GM19043 (cell line): ENCODE measurements around the gene FBXL17.

Experiments
- ATAC-seq: cut with Tn5 transposase; IDR thresholded peaks from one replicate; pipeline ENCODE4 v1.9.1; 2021; ENCODE audit warnings: low read depth; ENCODE audit not compliant: unreplicated experiment

FBXL17 gene

GRCh38 chr5:108109059-108109458 is 272.8 kb downstream of the FBXL17 start:
- ATAC-seq = no peak

GRCh38 chr5:108104448-108104847 is 277.4 kb downstream of the FBXL17 start:
- no peak for ATAC-seq

DNA sequence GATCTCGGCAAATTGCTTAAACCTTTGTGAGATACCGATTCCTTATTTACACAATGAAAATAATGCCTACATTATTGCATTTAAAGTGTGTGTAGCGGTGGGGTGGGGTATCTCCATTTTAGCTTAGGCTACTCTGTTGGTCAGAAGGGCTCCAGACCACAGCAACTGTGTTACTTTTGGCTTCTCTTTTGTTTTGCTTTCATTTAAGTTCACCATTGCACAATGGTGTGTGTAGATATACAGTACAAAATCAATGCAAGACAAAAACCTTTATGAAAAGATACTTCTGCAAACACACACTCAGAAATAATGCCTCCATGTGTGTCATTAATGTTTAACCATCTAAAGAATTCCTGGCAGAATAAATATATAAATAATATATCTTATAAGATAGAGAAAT is 279.4 kb downstream of the FBXL17 start:
- no peak for ATAC-seq

DNA sequence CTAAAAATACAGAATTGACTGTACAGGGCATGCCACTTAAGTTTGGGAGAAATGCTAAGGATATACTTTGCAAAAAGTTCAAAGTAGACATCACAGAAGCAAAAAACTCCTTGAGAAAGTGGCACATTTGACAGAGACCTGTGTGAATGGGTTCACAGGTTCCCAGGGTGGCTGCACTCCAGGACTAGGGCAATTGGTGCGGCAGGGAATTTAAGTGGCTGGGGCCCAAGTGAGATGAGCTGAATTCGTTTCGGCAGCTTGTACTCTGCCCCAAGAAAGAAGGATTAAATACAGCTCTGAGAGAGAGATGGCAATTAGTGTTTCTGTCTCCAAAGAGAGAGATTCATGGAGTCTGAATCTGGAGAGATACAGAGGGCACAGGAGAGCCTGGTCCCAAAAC is 280.1 kb downstream of the FBXL17 start:
- no peak for ATAC-seq

GRCh38 chr5:108101130-108101529 is 280.8 kb downstream of the FBXL17 start:
- ATAC-seq = no peak

- ATAC-seq = no peak
Measured at GRCh38 chr5:108094800-108095199, 287.1 kb downstream of the FBXL17 start.

- ATAC-seq = no peak
Measured at GRCh38 chr5:108093186-108093585, 288.7 kb downstream of the FBXL17 start.

GRCh38 chr5:108090946-108091345 is 291.0 kb downstream of the FBXL17 start:
- ATAC-seq = no peak

DNA sequence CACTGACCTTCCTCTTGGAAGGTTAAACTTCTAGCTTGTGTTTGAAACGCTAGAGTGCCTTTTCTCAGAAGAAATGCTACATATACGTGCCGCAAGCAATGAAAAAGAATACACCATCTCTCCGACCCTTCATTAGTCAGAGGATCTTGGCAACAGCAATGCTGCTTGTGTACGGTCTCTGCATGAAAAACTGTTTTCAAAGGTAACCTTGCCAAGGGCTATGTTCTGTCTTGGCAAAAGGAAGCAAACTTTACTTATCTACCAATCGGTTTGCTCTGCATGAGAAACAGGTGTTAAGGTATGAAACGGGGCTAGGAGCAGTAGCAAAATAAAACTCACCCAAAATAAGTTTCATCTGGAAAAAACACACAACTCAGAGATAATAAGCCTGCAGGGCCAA is 297.8 kb downstream of the FBXL17 start:
- ATAC-seq = no peak

GRCh38 chr5:108083232-108083631 is 298.7 kb downstream of the FBXL17 start:
- ATAC-seq = no peak

GRCh38 chr5:108081707-108082106 is 300.2 kb downstream of the FBXL17 start:
- no peak for ATAC-seq

GRCh38 chr5:108079753-108080152 is 302.1 kb downstream of the FBXL17 start:
- no peak for ATAC-seq

GRCh38 chr5:108078882-108079281 is 303.0 kb downstream of the FBXL17 start:
- no peak for ATAC-seq

GRCh38 chr5:108078345-108078744 is 303.6 kb downstream of the FBXL17 start:
- ATAC-seq = no peak

GRCh38 chr5:108074626-108075025 is 307.3 kb downstream of the FBXL17 start:
- no peak for ATAC-seq

- ATAC-seq = no peak
Measured at GRCh38 chr5:108064302-108064701, 317.6 kb downstream of the FBXL17 start.

- ATAC-seq = no peak
Measured at GRCh38 chr5:108061941-108062340, 320.0 kb downstream of the FBXL17 start.

DNA sequence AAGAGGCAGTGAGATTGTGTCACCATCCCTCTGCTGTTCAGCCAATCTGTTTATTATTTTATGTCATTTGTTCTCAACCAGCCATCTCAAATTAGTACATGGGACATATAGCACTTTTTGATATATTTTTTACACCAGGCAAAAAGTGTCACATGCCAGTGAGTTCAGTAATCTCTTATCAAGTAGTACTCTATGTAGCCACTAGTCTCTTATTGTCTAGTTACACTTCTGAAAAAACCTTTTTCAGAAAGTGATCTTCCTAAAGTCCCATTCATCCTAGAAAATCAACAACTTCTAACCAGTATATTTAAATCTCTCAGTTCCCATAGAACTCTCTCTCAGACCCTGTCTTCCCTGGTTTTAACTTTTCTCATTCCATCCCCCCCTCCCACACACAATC is 321.6 kb downstream of the FBXL17 start:
- ATAC-seq = no peak

DNA sequence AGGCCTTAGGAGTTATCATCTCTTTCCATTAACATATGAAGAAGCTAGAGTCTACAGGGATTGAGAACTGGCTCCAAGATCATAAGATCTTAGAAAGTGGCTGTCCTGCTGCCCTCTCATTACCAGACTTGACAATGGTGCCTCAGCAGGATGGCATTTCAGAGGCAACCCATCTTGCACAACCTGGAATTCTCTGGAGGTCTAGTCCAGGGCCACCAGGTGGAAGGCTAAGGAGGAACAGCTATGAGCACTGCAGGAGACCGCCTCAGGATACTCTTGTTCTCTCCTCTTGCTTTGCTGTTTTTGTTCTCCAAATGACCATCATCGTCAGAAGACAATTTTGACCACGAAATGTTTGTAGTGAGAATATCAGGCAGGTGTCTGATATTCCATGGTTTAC is 322.6 kb downstream of the FBXL17 start:
- ATAC-seq = no peak

DNA sequence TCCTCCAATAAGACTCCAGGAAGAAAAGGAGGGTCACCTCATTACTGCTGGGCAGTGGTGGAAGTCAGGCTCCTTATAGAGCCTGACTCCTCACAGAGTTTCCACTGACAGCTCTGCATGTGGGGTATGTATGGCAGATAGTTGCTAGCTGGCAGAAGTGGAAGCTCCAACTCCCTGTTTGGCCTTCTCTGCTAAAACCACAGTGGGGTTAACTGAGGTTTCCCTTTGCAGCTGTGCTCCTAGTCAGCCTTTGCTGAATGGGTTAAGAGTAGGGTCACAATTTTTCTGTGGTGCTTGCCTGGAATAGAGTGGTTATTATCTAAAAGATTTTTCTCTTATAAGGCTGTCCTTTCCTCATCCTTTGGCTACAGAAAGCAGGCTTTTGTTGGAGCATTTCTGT is 327.5 kb downstream of the FBXL17 start:
- ATAC-seq = no peak

- ATAC-seq = no peak
Measured at GRCh38 chr5:108046955-108047670, 334.8 kb downstream of the FBXL17 start.

DNA sequence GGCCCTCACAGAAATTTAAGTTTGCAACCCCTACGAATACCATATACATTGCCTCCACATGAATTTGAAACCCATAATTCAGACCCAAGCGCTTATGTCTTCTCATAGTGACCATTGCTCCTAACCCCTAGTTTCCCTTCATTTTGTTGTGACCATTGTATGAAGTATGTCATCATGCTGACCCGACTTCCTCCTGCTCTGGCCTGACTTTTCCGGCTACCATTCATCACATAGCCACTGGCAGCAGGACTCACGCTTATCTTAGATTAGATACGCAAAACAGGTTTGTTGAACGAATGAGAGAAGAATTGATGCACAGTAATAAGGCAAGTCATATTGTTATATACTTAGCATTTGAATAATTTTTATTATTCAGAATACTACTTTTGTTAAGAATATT is 345.4 kb downstream of the FBXL17 start:
- ATAC-seq = no peak

- ATAC-seq = no peak
Measured at GRCh38 chr5:108028883-108029282, 353.0 kb downstream of the FBXL17 start.
